H1 (cell line): ENCODE data around the gene CDC37. TPM values are rescaled to one million over a fixed set of nuclear protein-coding genes. Genes with fewer than 3 reads are reported as not detected.

Experiments used
- CTCF ChIA-PET: fragments of 300-600 bp; sonication (Branson Sonifier 250); formaldehyde crosslinking; loops from one replicate; lab custom pipeline; 2021; ENCODE audit not compliant: partially characterized antibody; lab: Charles Lee
- POLR2A ChIA-PET: fragments of 300-600 bp; sonication (Branson Sonifier 250); formaldehyde crosslinking; loops from one replicate; lab custom pipeline; 2021; ENCODE audit warnings: inconsistent platforms; ENCODE audit not compliant: partially characterized antibody; lab: Charles Lee
- DNase-seq, 2 experiments: peaks; one replicate each; pipeline versions ENCODE4 v3.0.0 to v3.0.0-alpha.2; 2010 to 2022; ENCODE audit warnings: low spot score in 2 of 2, low read depth in 1 of 2, mixed read lengths in 1 of 2
- FAIRE-seq: peaks from 2 replicates; lab custom pipeline; 2011; peaks lifted over from hg19 to GRCh38; lab: Jason Lieb, UNC
- H2AFZ ChIP-seq: 2 replicates; pipeline ENCODE4 v1.8.1; 2012; ENCODE audit warnings: low read length, inconsistent platforms
- H2AK5ac ChIP-seq: 2 replicates; pipeline ENCODE4 v1.6.1; 2013; ENCODE audit warnings: low read depth, low read length
- H2BK120ac ChIP-seq: replicated peaks from 2 replicates; pipeline ENCODE3; 2013; ENCODE audit warnings: low read depth, low read length, inconsistent platforms
- H2BK12ac ChIP-seq: 2 replicates; pipeline ENCODE4 v1.6.1; 2013; ENCODE audit warnings: low read depth, low read length
- H2BK15ac ChIP-seq: 2 replicates; pipeline ENCODE4 v1.6.1; 2013; ENCODE audit warnings: low read length
- H2BK20ac ChIP-seq: 2 replicates; pipeline ENCODE4 v1.6.1; 2013; ENCODE audit warnings: low read length
- H2BK5ac ChIP-seq: 2 replicates; pipeline ENCODE4 v1.6.1; 2013; ENCODE audit warnings: low read depth, low read length
- H3K14ac ChIP-seq: 2 replicates; pipeline ENCODE4 v1.6.1; 2013; ENCODE audit warnings: inconsistent platforms; ENCODE audit not compliant: insufficient read length
- H3K18ac ChIP-seq: 2 replicates; pipeline ENCODE4 v1.6.1; 2013; ENCODE audit warnings: low read length; ENCODE audit errors: extremely low read depth
- H3K23ac ChIP-seq: 2 replicates; pipeline ENCODE4 v1.6.1; 2013; ENCODE audit warnings: inconsistent platforms; ENCODE audit not compliant: insufficient read length
- H3K23me2 ChIP-seq: 2 replicates; pipeline ENCODE4 v1.6.1; 2013; ENCODE audit warnings: low read depth, low read length
- H3K27ac ChIP-seq: 2 replicates; pipeline ENCODE4 v1.6.1; 2011; ENCODE audit warnings: low read depth, low read length, inconsistent platforms
- H3K27me3 ChIP-seq, 4 experiments: replicated peaks in 1 of 4; 1 replicate in 1 of 4; 2 replicates in 3 of 4; pipeline versions ENCODE4 v1.6.1 to v1.8.1; 2011 to 2013; ENCODE audit warnings: low read length in 3 of 4, mild to moderate bottlenecking in 3 of 4, inconsistent platforms in 2 of 4, mixed read lengths in 2 of 4, moderate library complexity in 1 of 4; ENCODE audit not compliant: control insufficient read depth in 3 of 4, insufficient read depth in 3 of 4; ENCODE audit errors: extremely low read depth in 1 of 4
- H3K36me3 ChIP-seq, 4 experiments: 2 replicates each; pipeline versions ENCODE4 v1.6.1 to v1.8.1; 2011 to 2013; ENCODE audit warnings: mild to moderate bottlenecking in 4 of 4, low read length in 3 of 4, moderate library complexity in 2 of 4, control low read depth in 1 of 4, inconsistent platforms in 1 of 4; ENCODE audit not compliant: insufficient read depth in 4 of 4, control insufficient read depth in 2 of 4
- H3K4ac ChIP-seq: replicated peaks from 2 replicates; pipeline ENCODE3; 2013; ENCODE audit warnings: low read length, low read depth, mixed read lengths, inconsistent platforms; ENCODE audit not compliant: insufficient read length
- H3K4me1 ChIP-seq, 4 experiments: replicated peaks in 1 of 4; 1 replicate in 1 of 4; 2 replicates in 3 of 4; pipeline versions ENCODE4 v1.6.1 to v1.8.1; 2011 to 2013; ENCODE audit warnings: low read length in 3 of 4, inconsistent platforms in 2 of 4, mixed read lengths in 1 of 4; ENCODE audit not compliant: insufficient read depth in 4 of 4, control insufficient read depth in 3 of 4
- H3K4me2 ChIP-seq, 2 experiments: 2 replicates each; pipeline versions ENCODE4 v1.6.1 to v1.8.1; 2011 to 2013; ENCODE audit warnings: low read depth in 2 of 2, low read length in 2 of 2, control low read depth in 1 of 2, inconsistent platforms in 1 of 2, mild to moderate bottlenecking in 1 of 2; ENCODE audit not compliant: insufficient read depth in 1 of 2
- H3K4me3 ChIP-seq, 4 experiments: fragments of 200-600, 300-600 bp in 1 of 4; sonication (generic), shearing (Covaris generic), sonication (Bioruptor Twin) in 1 of 4; 2 replicates each; pipeline versions ENCODE4 v1.5.1 to v1.8.1; 2011 to 2016; ENCODE audit warnings: low read length in 4 of 4, low read depth in 3 of 4, control low read depth in 2 of 4, inconsistent platforms in 2 of 4, mild to moderate bottlenecking in 2 of 4, mixed read lengths in 1 of 4, moderate library complexity in 1 of 4; ENCODE audit not compliant: insufficient read depth in 2 of 4; ENCODE audit errors: extremely low read depth in 1 of 4
- H3K56ac ChIP-seq: replicated peaks from 2 replicates; pipeline ENCODE3; 2013; ENCODE audit warnings: low read depth, mild to moderate bottlenecking, mixed read lengths, low read length, inconsistent platforms; ENCODE audit not compliant: insufficient read length
- H3K79me1 ChIP-seq: 2 replicates; pipeline ENCODE4 v1.6.1; 2013; ENCODE audit warnings: low read depth, low read length, control low read depth
- H3K79me2 ChIP-seq, 2 experiments: 2 replicates each; pipeline versions ENCODE4 v1.6.1 to v1.8.1; 2012 to 2013; ENCODE audit warnings: low read length in 2 of 2, mild to moderate bottlenecking in 2 of 2, inconsistent platforms in 1 of 2; ENCODE audit not compliant: insufficient read depth in 2 of 2, control insufficient read depth in 1 of 2
- H3K9ac ChIP-seq, 4 experiments: replicated peaks in 1 of 4; 1 replicate in 1 of 4; 2 replicates in 3 of 4; pipeline versions ENCODE4 v1.6.1 to v1.8.1; 2011 to 2013; ENCODE audit warnings: low read depth in 3 of 4, low read length in 3 of 4, control low read depth in 2 of 4, mild to moderate bottlenecking in 2 of 4, moderate library complexity in 2 of 4, inconsistent platforms in 1 of 4; ENCODE audit errors: extremely low read depth in 1 of 4
- H3K9me3 ChIP-seq, 2 experiments: 2 replicates each; pipeline versions ENCODE4 v1.6.1 to v1.8.1; 2012 to 2013; ENCODE audit warnings: mild to moderate bottlenecking in 2 of 2, moderate library complexity in 2 of 2, control low read depth in 1 of 2, inconsistent platforms in 1 of 2, low read depth in 1 of 2, low read length in 1 of 2, mixed read lengths in 1 of 2; ENCODE audit not compliant: insufficient read depth in 2 of 2
- H4K20me1 ChIP-seq, 2 experiments: replicated peaks in 1 of 2; 2 replicates each; pipeline versions ENCODE3 to v1.8.1; 2011 to 2013; ENCODE audit warnings: inconsistent platforms in 2 of 2, low read length in 2 of 2, mild to moderate bottlenecking in 1 of 2; ENCODE audit not compliant: insufficient read depth in 2 of 2, control insufficient read depth in 1 of 2
- H4K5ac ChIP-seq: 2 replicates; pipeline ENCODE4 v1.6.1; 2013; ENCODE audit warnings: low read length, low read depth, mixed read lengths, inconsistent platforms; ENCODE audit not compliant: insufficient read length
- H4K8ac ChIP-seq: 2 replicates; pipeline ENCODE4 v1.8.0; 2013; ENCODE audit warnings: mild to moderate bottlenecking, moderate library complexity, low read length, inconsistent platforms; ENCODE audit not compliant: insufficient read depth; ENCODE audit errors: extremely low read depth
- H4K91ac ChIP-seq: replicated peaks from 2 replicates; pipeline ENCODE3; 2013; ENCODE audit warnings: low read length, mixed read lengths, inconsistent platforms; ENCODE audit not compliant: insufficient read length
- CHD2 ChIP-seq: IDR thresholded peaks from 2 replicates; pipeline ENCODE4 v1.6.1; 2012; ENCODE audit warnings: low read length, improper control_type of control experiment
- WGBS, 2 experiments: shearing (Covaris generic) in 1 of 2; methylation state at CpG; one replicate each; pipeline versions ENCODE4 v1.1.6 to v1.1.7; 2013 to 2015; ENCODE audit warnings: low lambda C conversion rate in 2 of 2, mixed read lengths in 2 of 2, inconsistent platforms in 1 of 2, low coverage in 1 of 2, missing lambda C conversion rate in 1 of 2; ENCODE audit not compliant: insufficient replicate concordance in 2 of 2, insufficient coverage in 1 of 2, insufficient read length in 1 of 2; ENCODE audit errors: extremely low coverage in 1 of 2, missing lambda C conversion rate in 1 of 2; 5-methylcytosine and 5-hydroxymethylcytosine counted together
- polyA plus RNA-seq, 7 experiments: library from polyadenylated mRNA; depleted of rRNA in 3 of 7; stranded (reverse) in 5 of 7; unstranded in 2 of 7; fragments of >200 nt in 5 of 7; fragments of 200-250 nt in 2 of 7; gene quantifications; 1 replicate in 5 of 7; 2 replicates in 1 of 7; 4 replicates in 1 of 7; pipeline versions ENCODE4 v1.2.1 to v1.2.3, GENCODE V29; 2011 to 2013; ENCODE audit warnings: missing spikeins in 2 of 7, mixed read lengths in 2 of 7
- total RNA-seq: library from RNA; stranded (reverse); fragmentation: NEBNext Ultra II Directional; extraction: Animal tissue kit (Norgen Biotek cat#: 25700); gene quantifications from 2 replicates; pipeline ENCODE4 v1.2.1, GENCODE V29; 2021

CDC37 gene
- total and polyA plus RNA-seq, 2 of the 8 experiments (the other 6 are each of a cell fraction or from before 2014, with no cell fraction given) = 162 to 181 TPM

- ChIA-PET CTCF (interaction anchor here (0.8 to 8.2 kb wide), 4 partner anchors 10 to 179 kb away, joined by 3 to 67 read pairs (median 4); partner anchors contain the start of gene PDE4A), POLR2A (interaction anchor here (0.5 kb wide), 1 partner anchor 95 kb away, joined by 5 read pairs; no protein-coding TSS in a partner anchor)
- Histone ChIP-seq H3K4me1 (peaks cover 0 to 9% (median 6%) of the 10 kb centered on the region in 4 experiments; a peak in 6 of 7 replicates), H2AK5ac (no peak overlapping the region), H4K20me1 (peaks cover 0 to 4% of the 10 kb centered on the region in 2 experiments), H3K23ac (no peak overlapping the region), H3K56ac (no peak overlapping the region), H3K79me1 (no peaks in the 10 kb centered on the region), H3K9me3 (no peaks in the 10 kb centered on the region; a peak in 1 of 4 replicates), H3K14ac (no peak overlapping the region), H4K8ac (no peak overlapping the region), H2BK20ac (no peak overlapping the region), H3K4me2 (peak overlapping the region; percentile 54 to 65; a peak in 3 of 4 replicates), H3K36me3 (no peaks in the 10 kb centered on the region), H3K18ac (no peak overlapping the region), H3K9ac (no peak overlapping the region), H4K91ac (no peak overlapping the region), H3K79me2 (no peaks in the 10 kb centered on the region), H3K27ac (no peak overlapping the region), H3K27me3 (peaks cover 32 to 54% (median 46%) of the 10 kb centered on the region in 4 experiments), H2AFZ (no peak overlapping the region), H2BK5ac (no peak overlapping the region), H3K23me2 (peaks cover 5% of the 10 kb centered on the region; the same call in 1 of the 2 replicates), H3K4me3 (no peak overlapping the region), H2BK15ac (no peak overlapping the region; the same call in 1 of the 2 replicates), H4K5ac (no peak overlapping the region), H3K4ac (no peak overlapping the region), H2BK12ac (no peak overlapping the region), H2BK120ac (no peak overlapping the region)
- 93% methylated on average over 10 of the region's 10 CpGs; no CpG with 5 or more reads in 1 of the 2 experiments for WGBS, 2 experiments
- FAIRE-seq = no peak
- no peak for DNase-seq
- TF ChIP-seq CHD2 = no peak
These were observed 29.8 kb upstream of the CDC37 start for GRCh38 chr19:10433131-10433536.
